PC-3 (cell line): ENCODE measurements around the gene GPR149. TPM values are rescaled to one million over a fixed set of nuclear protein-coding genes. Genes with fewer than 3 reads are reported as not detected.

Experiments used
- ATAC-seq: fragments of 200-7000 bp; cut with Tn5 transposase; 2 replicates; pipeline ENCODE4 v1.9.1; 2020; ENCODE audit warnings: mild to moderate bottlenecking, moderate library complexity
- BruUV-seq: library from RNA; stranded (reverse); fragments of 400-500 nt; replicated peaks from 2 replicates; lab custom pipeline; 2021; lab: Mats Ljungman, UMichigan
- CTCF ChIA-PET: fragments of 300-600 bp; sonication (Branson Sonifier 250); formaldehyde crosslinking; loops from one replicate; lab custom pipeline; 2022; ENCODE audit warnings: antibody characterized with exemption; lab: Charles Lee
- POLR2A ChIA-PET: fragments of 300-600 bp; sonication (Branson Sonifier 250); formaldehyde crosslinking; loops from one replicate; lab custom pipeline; 2022; ENCODE audit warnings: antibody characterized with exemption; ENCODE audit not compliant: unreplicated experiment; lab: Charles Lee
- DNase-seq: peaks from one replicate; pipeline ENCODE4 v3.0.0-alpha.2; 2015
- H2AFZ ChIP-seq: fragments of 300-600 bp; sonication (generic); 2 replicates; pipeline ENCODE4 v1.6.0; 2016; ENCODE audit warnings: antibody characterized with exemption, low read length
- H3F3A ChIP-seq: fragments of 300-600 bp; sonication (generic); one replicate; pipeline ENCODE4 v1.6.0; 2017; ENCODE audit warnings: antibody characterized with exemption, low read length, control low read depth, mild to moderate bottlenecking; ENCODE audit not compliant: unreplicated experiment
- H3K27ac ChIP-seq: fragments of 300-600 bp; sonication (generic); 2 replicates; pipeline ENCODE4 v1.5.1; 2016; ENCODE audit warnings: mild to moderate bottlenecking, low read length
- H3K27me3 ChIP-seq: fragments of 300-600 bp; sonication (generic); 2 replicates; pipeline ENCODE4 v1.6.1; 2016; ENCODE audit warnings: low read length, mixed read lengths
- H3K36me3 ChIP-seq: fragments of 300-600 bp; sonication (generic); 2 replicates; pipeline ENCODE4 v1.6.1; 2016; ENCODE audit warnings: low read depth, mixed run types, low read length, mixed read lengths
- H3K4me1 ChIP-seq: fragments of 300-600 bp; sonication (generic); 2 replicates; pipeline ENCODE4 v1.5.1; 2016; ENCODE audit warnings: low read length; ENCODE audit not compliant: insufficient read depth
- H3K4me2 ChIP-seq: fragments of 300-600 bp; sonication (generic); 2 replicates; pipeline ENCODE4 v1.6.0; 2016; ENCODE audit warnings: low read length
- H3K4me3 ChIP-seq: fragments of 300-600 bp; sonication (generic); 2 replicates; pipeline ENCODE4 v1.5.1; 2016; ENCODE audit warnings: mild to moderate bottlenecking, low read length, mixed read lengths
- H3K79me2 ChIP-seq: fragments of 300-600 bp; sonication (generic); 2 replicates; pipeline ENCODE4 v1.6.1; 2017; ENCODE audit warnings: low read length, mixed read lengths
- H3K9ac ChIP-seq: fragments of 300-600 bp; sonication (generic); 2 replicates; pipeline ENCODE4 v1.6.0; 2016; ENCODE audit warnings: mild to moderate bottlenecking, low read length
- H3K9me2 ChIP-seq: fragments of 300-600 bp; sonication (generic); replicated peaks from 2 replicates; pipeline ENCODE4 v1.6.1; 2016; ENCODE audit warnings: mixed run types, low read length, mixed read lengths
- H3K9me3 ChIP-seq: fragments of 300-600 bp; sonication (generic); 2 replicates; pipeline ENCODE4 v1.6.1; 2016; ENCODE audit warnings: low read length, mixed read lengths
- H4K20me1 ChIP-seq: fragments of 300-600 bp; sonication (generic); 2 replicates; pipeline ENCODE4 v1.6.1; 2016; ENCODE audit warnings: low read length, mixed read lengths
- CTCF ChIP-seq: fragments of 300-600 bp; sonication (generic); conservative IDR thresholded peaks from 2 replicates; pipeline ENCODE4 v1.5.1; 2017; ENCODE audit warnings: antibody characterized with exemption, low read depth, mild to moderate bottlenecking, low read length
- EZH2 ChIP-seq: fragments of 300-600 bp; sonication (generic); IDR thresholded peaks from one replicate; pipeline ENCODE4 v1.6.1; 2017; ENCODE audit warnings: antibody characterized with exemption, mild to moderate bottlenecking, low read length; ENCODE audit not compliant: unreplicated experiment
- EZH2phosphoT487 ChIP-seq: fragments of 300-600 bp; sonication (generic); IDR thresholded peaks from 2 replicates; pipeline ENCODE4 v1.6.1; 2018; ENCODE audit warnings: mild to moderate bottlenecking, antibody characterized with exemption, low read length, borderline replicate concordance
- intact Hi-C: fragments of 100-400 bp; cut with micrococcal nuclease; formaldehyde crosslinking; loops from 2 replicates; pipeline ENCODE4 v1.9.0; 2023
- total RNA-seq: library from RNA; depleted of rRNA; stranded (reverse); fragments of >200 nt; gene quantifications from 2 replicates; pipeline ENCODE4 v1.2.3, GENCODE V29; 2014

Gene GPR149
- total RNA-seq, 1 experiment from 2014 or later, result not detected

- Histone ChIP-seq H3F3A (no peaks in the 10 kb centered on the region), H3K9me3 (no peaks in the 10 kb centered on the region), H2AFZ (no peak overlapping the region), H3K4me1 (no peaks in the 10 kb centered on the region), H3K4me2 (no peak overlapping the region), H3K9ac (no peak overlapping the region), H3K4me3 (no peak overlapping the region), H3K27me3 (peaks cover 12% of the 10 kb centered on the region; the same call in 1 of the 2 replicates), H3K9me2 (no peaks in the 10 kb centered on the region), H4K20me1 (no peaks in the 10 kb centered on the region), H3K36me3 (no peaks in the 10 kb centered on the region), H3K79me2 (no peaks in the 10 kb centered on the region), H3K27ac (no peak overlapping the region)
- ChIA-PET CTCF (no interaction called here), POLR2A (no interaction called here)
- DNase-seq, result no peak
- no peak for ATAC-seq
- no TSS peak for BruUV-seq
- TF ChIP-seq CTCF (no peak), EZH2phosphoT487 (no peak), EZH2 (no peak)
- intact Hi-C loops, result no loop called here
These were observed 84.4 kb downstream of the GPR149 start for GRCh38 chr3:154345422-154346122.

- H3K36me3 ChIP-seq, result no peaks in the 10 kb centered on the region
- POLR2A ChIA-PET, result no interaction called here
- no peak for DNase-seq
- peaks cover 27% of the 10 kb centered on the region for H3K27me3 ChIP-seq
- H4K20me1 ChIP-seq, result no peaks in the 10 kb centered on the region
- no peaks in the 10 kb centered on the region for H3F3A ChIP-seq
- no peak overlapping the region for H3K27ac ChIP-seq
- no TSS peak for BruUV-seq
- no peak overlapping the region for H2AFZ ChIP-seq
- H3K79me2 ChIP-seq, result no peaks in the 10 kb centered on the region
- H3K4me2 ChIP-seq, result no peak overlapping the region
- no peaks in the 10 kb centered on the region for H3K9me3 ChIP-seq
- no peaks in the 10 kb centered on the region for H3K9me2 ChIP-seq
- ATAC-seq, result no peak
- H3K4me1 ChIP-seq, result no peaks in the 10 kb centered on the region
- CTCF ChIA-PET, result no interaction called here
- intact Hi-C loops, result loop anchor here (5.0 kb wide), 1 partner anchor 184 kb away; no protein-coding TSS in a partner anchor
- H3K9ac ChIP-seq, result no peak overlapping the region
- H3K4me3 ChIP-seq, result no peak overlapping the region
- TF ChIP-seq EZH2phosphoT487 (no peak), EZH2 (no peak), CTCF (no peak)
These were observed 91.4 kb downstream of the GPR149 start for GRCh38 chr3:154338570-154338969.

- H2AFZ ChIP-seq, result no peak overlapping the region
- no peak overlapping the region for H3K4me2 ChIP-seq
- no peak overlapping the region for H3K9ac ChIP-seq
- no peak for DNase-seq
- intact Hi-C loops, result loop anchor here (5.0 kb wide), 1 partner anchor 184 kb away; no protein-coding TSS in a partner anchor
- H4K20me1 ChIP-seq, result no peaks in the 10 kb centered on the region
- no peaks in the 10 kb centered on the region for H3K79me2 ChIP-seq
- no peaks in the 10 kb centered on the region for H3K36me3 ChIP-seq
- H3K4me3 ChIP-seq, result no peak overlapping the region
- no peaks in the 10 kb centered on the region for H3K9me2 ChIP-seq
- POLR2A ChIA-PET, result no interaction called here
- CTCF ChIA-PET, result no interaction called here
- no TSS peak for BruUV-seq
- H3K4me1 ChIP-seq, result no peaks in the 10 kb centered on the region
- no peaks in the 10 kb centered on the region for H3K9me3 ChIP-seq
- no peaks in the 10 kb centered on the region for H3F3A ChIP-seq
- ATAC-seq, result no peak
- TF ChIP-seq EZH2 (no peak), EZH2phosphoT487 (no peak), CTCF (no peak)
- H3K27me3 ChIP-seq, result peaks cover 32% of the 10 kb centered on the region
- H3K27ac ChIP-seq, result no peak overlapping the region
These were observed 92.0 kb downstream of the GPR149 start for GRCh38 chr3:154338008-154338407.
